Endothelial cell of umbilical vein (primary cell): ENCODE results near the gene MARK1. TPM values are rescaled to one million over a fixed set of nuclear protein-coding genes. Genes with fewer than 3 reads are reported as not detected.

Source experiments
- BruUV-seq: library from RNA; stranded (reverse); fragments of 400-500 nt; replicated peaks from 2 replicates; lab custom pipeline; 2021; lab: Mats Ljungman, UMichigan
- CTCF ChIA-PET: fragments of 300-600, 350-600 bp; sonication (Branson Sonifier 250); formaldehyde crosslinking; loops from one replicate; lab custom pipeline; 2021; ENCODE audit warnings: antibody characterized with exemption, inconsistent platforms; lab: Charles Lee
- POLR2A ChIA-PET: fragments of 300-600, 350-600 bp; sonication (Branson Sonifier 250); formaldehyde crosslinking; loops from one replicate; lab custom pipeline; 2021; ENCODE audit warnings: antibody characterized with exemption, inconsistent platforms; lab: Charles Lee
- DNase-seq: peaks from one replicate; pipeline ENCODE4 v3.0.0-alpha.2; 2011; ENCODE audit warnings: low read depth, low spot score
- FAIRE-seq: peaks from 2 replicates; lab custom pipeline; 2011; peaks lifted over from hg19 to GRCh38; lab: Jason Lieb, UNC
- H2AFZ ChIP-seq: 2 replicates; pipeline ENCODE4 v1.6.0; 2012; ENCODE audit warnings: low read depth, low read length, control low read depth, inconsistent platforms
- H3K27ac ChIP-seq: 2 replicates; pipeline ENCODE4 v1.5.1; 2011; ENCODE audit warnings: low read depth, mild to moderate bottlenecking, control low read depth, low read length, moderate library complexity; ENCODE audit not compliant: insufficient read depth
- H3K27me3 ChIP-seq, 2 experiments: 2 replicates each; pipeline versions ENCODE4 v1.6.0 to v1.6.1; 2011; ENCODE audit warnings: low read length in 2 of 2, mixed read lengths in 1 of 2; ENCODE audit not compliant: control insufficient read depth in 2 of 2, insufficient read depth in 2 of 2
- H3K36me3 ChIP-seq, 2 experiments: 2 replicates in 1 of 2; 3 replicates in 1 of 2; pipeline ENCODE4 v1.5.1; 2011; ENCODE audit warnings: low read length in 2 of 2, mild to moderate bottlenecking in 1 of 2, moderate library complexity in 1 of 2; ENCODE audit not compliant: control insufficient read depth in 2 of 2, insufficient read depth in 2 of 2; ENCODE audit errors: extremely low read depth in 1 of 2
- H3K4me1 ChIP-seq: 3 replicates; pipeline ENCODE4 v1.5.1; 2011; ENCODE audit warnings: mild to moderate bottlenecking, low read length; ENCODE audit not compliant: control insufficient read depth, insufficient read depth; ENCODE audit errors: extremely low read depth
- H3K4me2 ChIP-seq: 2 replicates; pipeline ENCODE4 v1.6.1; 2011; ENCODE audit warnings: low read length, control low read depth, mixed read lengths; ENCODE audit not compliant: insufficient read depth
- H3K4me3 ChIP-seq, 3 experiments: fragments of 200-600 bp in 1 of 3; sonication (generic), shearing (Covaris generic) in 1 of 3; replicated peaks in 1 of 3; 2 replicates each; pipeline ENCODE4 v1.5.1; 2011 to 2016; ENCODE audit warnings: control low read depth in 3 of 3, low read length in 3 of 3, mild to moderate bottlenecking in 2 of 3, inconsistent platforms in 1 of 3, low read depth in 1 of 3, moderate library complexity in 1 of 3; ENCODE audit not compliant: insufficient read depth in 1 of 3
- H3K79me2 ChIP-seq: 2 replicates; pipeline ENCODE4 v1.6.0; 2012; ENCODE audit warnings: low read length, inconsistent platforms; ENCODE audit not compliant: control insufficient read depth, insufficient read depth
- H3K9ac ChIP-seq: replicated peaks from 2 replicates; pipeline ENCODE3; 2011; ENCODE audit warnings: low read length, control low read depth; ENCODE audit not compliant: insufficient read depth; ENCODE audit errors: extremely low read depth
- H3K9me1 ChIP-seq: replicated peaks from 3 replicates; pipeline ENCODE4 v1.6.0; 2011; ENCODE audit warnings: mild to moderate bottlenecking, low read length; ENCODE audit not compliant: control insufficient read depth, insufficient read depth; ENCODE audit errors: extremely low read depth
- H3K9me3 ChIP-seq: replicated peaks from 2 replicates; pipeline ENCODE4 v1.5.1; 2012; ENCODE audit warnings: low read length, inconsistent platforms; ENCODE audit not compliant: control insufficient read depth, insufficient read depth
- H4K20me1 ChIP-seq: replicated peaks from 2 replicates; pipeline ENCODE3; 2011; ENCODE audit warnings: mild to moderate bottlenecking, low read length; ENCODE audit not compliant: control insufficient read depth, insufficient read depth; ENCODE audit errors: extremely low read depth
- EZH2 ChIP-seq: IDR thresholded peaks from 2 replicates; pipeline ENCODE4 v1.6.1; 2012; ENCODE audit warnings: borderline replicate concordance, low read depth, mild to moderate bottlenecking, moderate library complexity, low read length, inconsistent platforms; ENCODE audit not compliant: severe bottlenecking
- JUN ChIP-seq: IDR thresholded peaks from 2 replicates; pipeline ENCODE4 v1.6.1; 2011; ENCODE audit warnings: borderline replicate concordance, low read depth; ENCODE audit not compliant: insufficient read length, insufficient read depth
- POLR2AphosphoS5 ChIP-seq: IDR thresholded peaks from 2 replicates; pipeline ENCODE4 v1.6.1; 2012; ENCODE audit warnings: low read depth, mild to moderate bottlenecking, control low read depth, low read length, moderate library complexity; ENCODE audit not compliant: insufficient read depth
- dilution Hi-C: fragments of 300-500 bp; cut with MboI; formaldehyde crosslinking; loops from one replicate; pipeline ENCODE4 v1.15.0; 2019; ENCODE audit warnings: low sequenced_read_pairs; ENCODE audit not compliant: extremely low pct_ligation_motif_present
- intact Hi-C: fragments of 100-400 bp; cut with micrococcal nuclease; formaldehyde crosslinking; loops from one replicate; pipeline ENCODE4 v1.10.0; 2022
- polyA plus RNA-seq, 4 experiments: library from polyadenylated mRNA; depleted of rRNA in 3 of 4; stranded (reverse) in 3 of 4; unstranded in 1 of 4; fragments of >200 nt; gene quantifications; 2 replicates each; pipeline versions ENCODE4 v1.2.1 to v1.2.3, GENCODE V29; 2011 to 2012; ENCODE audit warnings: missing spikeins in 1 of 4
- total RNA-seq: library from RNA; stranded (reverse); gene quantifications from 2 replicates; pipeline ENCODE4 v1.2.3, GENCODE V29; 2021
- TF ChIP-seq, protein P1 (sequence below), 2 donors: IDR thresholded peaks; 1 replicate in 1 of 2; 2 replicates in 1 of 2; pipeline ENCODE4 v1.5.1; 2011; ENCODE audit warnings: low read length in 2 of 2, mild to moderate bottlenecking in 2 of 2, moderate library complexity in 2 of 2, control low read depth in 1 of 2, inconsistent platforms in 1 of 2, low read depth in 1 of 2; ENCODE audit not compliant: insufficient read depth in 1 of 2; ENCODE audit errors: extremely low read depth in 1 of 2

MARK1 gene
- total and polyA plus RNA-seq, 2 donors (not counting 3 experiments of a cell fraction or from before 2014, with no cell fraction given) = 1.2 to 5.5 TPM

GRCh38 chr1:220563564-220563963 is 35.6 kb downstream of the MARK1 start:
- BruUV-seq = no TSS peak
- FAIRE-seq = no peak
- Histone ChIP-seq H3K9me3 (no peaks in the 10 kb centered on the region), H3K79me2 (no peaks in the 10 kb centered on the region), H3K27me3 (no peaks in the 10 kb centered on the region), H2AFZ (no peak overlapping the region), H4K20me1 (no peaks in the 10 kb centered on the region), H3K9ac (no peak overlapping the region), H3K4me2 (no peak overlapping the region), H3K4me3 (no peak overlapping the region), H3K27ac (no peak overlapping the region), H3K36me3 (no peaks in the 10 kb centered on the region), H3K9me1 (no peaks in the 10 kb centered on the region), H3K4me1 (no peaks in the 10 kb centered on the region)
- dilution Hi-C loops = no loop called here
- intact Hi-C loops = no loop called here
- TF ChIP-seq EZH2 (no peak), POLR2AphosphoS5 (no peak)
- TF ChIP-seq, protein P1, sequence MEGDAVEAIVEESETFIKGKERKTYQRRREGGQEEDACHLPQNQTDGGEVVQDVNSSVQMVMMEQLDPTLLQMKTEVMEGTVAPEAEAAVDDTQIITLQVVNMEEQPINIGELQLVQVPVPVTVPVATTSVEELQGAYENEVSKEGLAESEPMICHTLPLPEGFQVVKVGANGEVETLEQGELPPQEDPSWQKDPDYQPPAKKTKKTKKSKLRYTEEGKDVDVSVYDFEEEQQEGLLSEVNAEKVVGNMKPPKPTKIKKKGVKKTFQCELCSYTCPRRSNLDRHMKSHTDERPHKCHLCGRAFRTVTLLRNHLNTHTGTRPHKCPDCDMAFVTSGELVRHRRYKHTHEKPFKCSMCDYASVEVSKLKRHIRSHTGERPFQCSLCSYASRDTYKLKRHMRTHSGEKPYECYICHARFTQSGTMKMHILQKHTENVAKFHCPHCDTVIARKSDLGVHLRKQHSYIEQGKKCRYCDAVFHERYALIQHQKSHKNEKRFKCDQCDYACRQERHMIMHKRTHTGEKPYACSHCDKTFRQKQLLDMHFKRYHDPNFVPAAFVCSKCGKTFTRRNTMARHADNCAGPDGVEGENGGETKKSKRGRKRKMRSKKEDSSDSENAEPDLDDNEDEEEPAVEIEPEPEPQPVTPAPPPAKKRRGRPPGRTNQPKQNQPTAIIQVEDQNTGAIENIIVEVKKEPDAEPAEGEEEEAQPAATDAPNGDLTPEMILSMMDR (IDR thresholded peaks at IDR 0.05; ENCODE audit: extremely low read depth in 1 of 2, insufficient read depth in 1 of 2, low read depth in 1 of 2, low read length in 2 of 2) = no peak
- DNase-seq = no peak
- ChIA-PET POLR2A (no interaction called here), CTCF (no interaction called here)

DNA sequence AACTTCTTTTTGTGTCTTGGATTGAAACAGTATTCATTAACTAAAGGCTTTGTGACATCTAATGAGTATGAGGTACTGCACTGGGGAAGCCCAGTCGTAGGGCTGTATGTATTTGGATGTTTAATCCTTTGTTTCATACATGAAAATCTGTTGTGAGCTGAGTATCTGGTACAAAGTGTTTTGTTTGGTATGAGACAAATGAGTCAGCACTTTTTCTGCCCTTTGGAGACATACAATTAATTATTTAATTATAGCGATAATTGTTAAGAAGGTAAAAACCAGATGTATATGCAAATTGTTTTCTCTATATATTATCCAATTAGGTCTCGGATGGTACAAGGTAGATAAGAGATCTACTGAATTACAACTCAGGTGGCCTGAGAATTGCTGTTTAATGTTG is 36.3 kb downstream of the MARK1 start:
- no peak overlapping the region for H2AFZ ChIP-seq
- H3K4me1 ChIP-seq = no peaks in the 10 kb centered on the region
- H3K4me2 ChIP-seq = no peak overlapping the region
- H3K27ac ChIP-seq = no peak overlapping the region
- H3K27me3 ChIP-seq = no peaks in the 10 kb centered on the region
- intact Hi-C loops = no loop called here
- FAIRE-seq (no peak), DNase-seq (no peak)
- H3K9ac ChIP-seq = no peak overlapping the region
- no peaks in the 10 kb centered on the region for H3K9me1 ChIP-seq
- dilution Hi-C loops = no loop called here
- no peaks in the 10 kb centered on the region for H3K79me2 ChIP-seq
- no peaks in the 10 kb centered on the region for H4K20me1 ChIP-seq
- TF ChIP-seq JUN = no peak
- ChIA-PET CTCF (no interaction called here), POLR2A (no interaction called here)
- BruUV-seq = no TSS peak
- no peaks in the 10 kb centered on the region for H3K36me3 ChIP-seq
- H3K9me3 ChIP-seq = no peaks in the 10 kb centered on the region
- no peak overlapping the region for H3K4me3 ChIP-seq
